Vagina (tissue), 2 donors: ENCODE results near the gene FOXC2. TPM values are rescaled to one million over a fixed set of nuclear protein-coding genes. Genes with fewer than 3 reads are reported as not detected.

ENCODE experiments used
- DNase-seq, 2 donors: peaks; one replicate each; pipeline ENCODE4 v3.0.0-alpha.2; 2017; ENCODE audit errors: extremely low spot score in 2 of 2
- H3K27ac ChIP-seq: fragments of 200-600 bp; sonication (generic); one replicate; pipeline ENCODE4 v1.5.1; 2019
- H3K27me3 ChIP-seq: fragments of 200-600 bp; sonication (generic); one replicate; pipeline ENCODE4 v1.5.1; 2019
- H3K36me3 ChIP-seq, 2 donors: fragments of 200-600 bp; sonication (generic); one replicate each; pipeline ENCODE4 v1.5.1; 2017 to 2019
- H3K4me1 ChIP-seq: fragments of 200-600 bp; sonication (generic); one replicate; pipeline ENCODE4 v1.5.1; 2019
- H3K4me3 ChIP-seq, 2 donors: fragments of 200-600 bp; sonication (generic); 1 replicate in 1 of 2; 2 replicates in 1 of 2; pipeline ENCODE4 v1.5.1; 2016 to 2019
- H3K9me3 ChIP-seq: fragments of 200-600 bp; sonication (generic); one replicate; pipeline ENCODE4 v1.5.1; 2019
- POLR2A ChIP-seq, 2 donors: fragments of 450-650 bp; IDR thresholded peaks; one replicate each; pipeline ENCODE4 v1.6.1; 2017; ENCODE audit warnings: antibody characterized with exemption in 2 of 2, mild to moderate bottlenecking in 2 of 2, moderate library complexity in 2 of 2
- POLR2AphosphoS5 ChIP-seq, 2 donors: sonication (generic); formaldehyde crosslinking; IDR thresholded peaks; one replicate each; pipeline ENCODE4 v1.9.0; 2017; ENCODE audit warnings: antibody characterized with exemption in 2 of 2, mild to moderate bottlenecking in 2 of 2, low read depth in 1 of 2; ENCODE audit not compliant: insufficient read depth in 1 of 2
- intact Hi-C: fragments of 100-400 bp; cut with DNase I; formaldehyde crosslinking; loops from one replicate; pipeline ENCODE4 v1.15.1; 2023
- total RNA-seq: library from RNA; depleted of rRNA; stranded (reverse); fragments of >200 nt; gene quantifications from one replicate; pipeline ENCODE4 v1.2.3, GENCODE V29; 2016
- TF ChIP-seq, protein P1 (sequence below), 3 experiments: fragments of 450-650 bp in 2 of 3; fragments of 200-600 bp in 1 of 3; sonication (generic) in 1 of 3; IDR thresholded peaks; one replicate each; pipeline ENCODE4 v1.5.1; 2017 to 2019; ENCODE audit warnings: antibody characterized with exemption in 3 of 3, mild to moderate bottlenecking in 2 of 3, moderate library complexity in 2 of 3

The FOXC2 gene
- total RNA-seq, 1 donor from 2014 or later = 2.7 TPM

DNA sequence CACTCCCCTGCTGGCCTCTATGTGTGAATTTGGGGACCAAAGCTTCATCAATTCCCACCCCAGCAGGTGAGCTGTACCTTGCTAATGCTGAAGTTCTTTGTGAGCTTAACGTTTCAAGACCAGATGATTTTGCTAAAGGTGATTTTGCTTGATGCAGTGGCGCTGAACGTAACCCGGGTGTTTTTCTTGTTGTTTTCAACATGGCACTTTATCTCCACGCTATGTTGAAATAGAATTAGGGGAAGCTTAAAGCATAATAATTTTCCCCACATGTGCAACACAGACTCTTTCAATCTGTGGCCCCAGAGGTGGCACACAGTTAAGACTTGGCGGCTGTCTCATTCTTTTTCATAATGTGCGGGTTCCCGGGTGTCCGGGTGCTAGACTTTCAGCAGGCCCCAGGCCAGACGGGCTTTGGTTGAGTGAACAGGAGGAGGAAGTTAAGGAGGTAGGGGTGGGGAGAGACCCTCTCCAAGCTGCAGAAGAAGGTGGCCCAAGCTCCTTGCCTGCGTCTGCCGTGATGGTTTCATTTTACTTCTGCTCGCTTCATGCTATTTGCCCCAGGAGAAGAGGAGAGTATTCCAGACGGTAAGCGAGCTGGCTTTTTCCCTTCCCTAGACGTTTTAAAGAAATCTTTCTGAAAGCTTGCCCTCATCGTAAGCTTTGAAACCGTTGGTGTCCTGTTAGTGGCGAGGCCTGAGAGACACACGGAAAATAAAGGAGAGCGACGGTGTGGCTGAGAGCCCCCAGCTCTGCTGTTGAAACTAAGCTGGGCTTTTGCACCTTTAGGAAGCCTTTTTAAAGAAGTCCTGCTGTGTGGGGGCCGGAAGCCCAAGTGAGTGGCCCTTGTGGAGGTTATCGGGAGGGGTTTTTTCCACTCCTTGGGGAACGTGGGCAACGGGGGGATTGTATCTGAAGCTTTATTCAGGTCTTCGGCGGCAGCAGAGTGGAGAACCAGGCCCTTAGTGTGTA, 4.2 kb downstream of the FOXC2 start:
- H3K4me3 ChIP-seq = no peak overlapping the region
- TF ChIP-seq POLR2AphosphoS5 (IDR thresholded peaks at IDR 0.05; ENCODE audit: insufficient read depth in 1 of 2, low read depth in 1 of 2) = no peak
- TF ChIP-seq, protein P1, sequence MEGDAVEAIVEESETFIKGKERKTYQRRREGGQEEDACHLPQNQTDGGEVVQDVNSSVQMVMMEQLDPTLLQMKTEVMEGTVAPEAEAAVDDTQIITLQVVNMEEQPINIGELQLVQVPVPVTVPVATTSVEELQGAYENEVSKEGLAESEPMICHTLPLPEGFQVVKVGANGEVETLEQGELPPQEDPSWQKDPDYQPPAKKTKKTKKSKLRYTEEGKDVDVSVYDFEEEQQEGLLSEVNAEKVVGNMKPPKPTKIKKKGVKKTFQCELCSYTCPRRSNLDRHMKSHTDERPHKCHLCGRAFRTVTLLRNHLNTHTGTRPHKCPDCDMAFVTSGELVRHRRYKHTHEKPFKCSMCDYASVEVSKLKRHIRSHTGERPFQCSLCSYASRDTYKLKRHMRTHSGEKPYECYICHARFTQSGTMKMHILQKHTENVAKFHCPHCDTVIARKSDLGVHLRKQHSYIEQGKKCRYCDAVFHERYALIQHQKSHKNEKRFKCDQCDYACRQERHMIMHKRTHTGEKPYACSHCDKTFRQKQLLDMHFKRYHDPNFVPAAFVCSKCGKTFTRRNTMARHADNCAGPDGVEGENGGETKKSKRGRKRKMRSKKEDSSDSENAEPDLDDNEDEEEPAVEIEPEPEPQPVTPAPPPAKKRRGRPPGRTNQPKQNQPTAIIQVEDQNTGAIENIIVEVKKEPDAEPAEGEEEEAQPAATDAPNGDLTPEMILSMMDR (IDR thresholded peaks at IDR 0.05) = no peak
- TF ChIP-seq POLR2A (IDR thresholded peaks at IDR 0.05) = no peak
- H3K9me3 ChIP-seq = no peaks in the 10 kb centered on the region
- H3K27ac ChIP-seq = no peak overlapping the region
- H3K27me3 ChIP-seq = no peaks in the 10 kb centered on the region
- peaks cover 15% of the 10 kb centered on the region for H3K4me1 ChIP-seq
- no peak for DNase-seq
- intact Hi-C loops = loop anchor here (5.0 kb wide), 1 partner anchor 186 kb away; no protein-coding TSS in a partner anchor
- H3K36me3 ChIP-seq = no peaks in the 10 kb centered on the region

DNA sequence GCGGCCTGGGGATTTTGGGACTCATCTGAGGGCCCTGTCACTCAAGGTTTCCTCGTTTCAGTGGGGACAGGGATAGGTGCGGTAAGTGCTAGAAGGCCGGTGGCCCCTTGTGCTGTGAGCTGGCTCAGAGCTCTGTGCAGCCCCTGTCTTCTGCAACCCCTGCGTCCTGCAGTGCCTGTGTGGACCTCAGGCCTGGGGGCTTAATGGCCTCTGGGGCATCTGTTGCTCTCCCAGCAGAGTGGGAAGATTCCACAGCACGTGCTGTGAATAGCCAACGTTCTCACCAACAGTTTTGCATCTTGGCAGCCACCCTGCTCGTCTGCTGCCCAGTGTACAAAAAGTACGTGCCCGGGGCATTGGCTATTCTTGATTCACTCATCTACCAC, 4.9 kb downstream of the FOXC2 start:
- H3K27me3 ChIP-seq = no peaks in the 10 kb centered on the region
- no peaks in the 10 kb centered on the region for H3K36me3 ChIP-seq
- no peak overlapping the region for H3K4me3 ChIP-seq
- intact Hi-C loops = loop anchor here (5.0 kb wide), 1 partner anchor 186 kb away; no protein-coding TSS in a partner anchor
- no peak overlapping the region for H3K27ac ChIP-seq
- no peak for DNase-seq
- TF ChIP-seq POLR2AphosphoS5 (IDR thresholded peaks at IDR 0.05; ENCODE audit: insufficient read depth in 1 of 2, low read depth in 1 of 2) (no peak), POLR2A (IDR thresholded peaks at IDR 0.05) (no peak)
- TF ChIP-seq, protein P1 (IDR thresholded peaks at IDR 0.05) = no peak
- H3K4me1 ChIP-seq = peaks cover 13% of the 10 kb centered on the region
- no peaks in the 10 kb centered on the region for H3K9me3 ChIP-seq

DNA sequence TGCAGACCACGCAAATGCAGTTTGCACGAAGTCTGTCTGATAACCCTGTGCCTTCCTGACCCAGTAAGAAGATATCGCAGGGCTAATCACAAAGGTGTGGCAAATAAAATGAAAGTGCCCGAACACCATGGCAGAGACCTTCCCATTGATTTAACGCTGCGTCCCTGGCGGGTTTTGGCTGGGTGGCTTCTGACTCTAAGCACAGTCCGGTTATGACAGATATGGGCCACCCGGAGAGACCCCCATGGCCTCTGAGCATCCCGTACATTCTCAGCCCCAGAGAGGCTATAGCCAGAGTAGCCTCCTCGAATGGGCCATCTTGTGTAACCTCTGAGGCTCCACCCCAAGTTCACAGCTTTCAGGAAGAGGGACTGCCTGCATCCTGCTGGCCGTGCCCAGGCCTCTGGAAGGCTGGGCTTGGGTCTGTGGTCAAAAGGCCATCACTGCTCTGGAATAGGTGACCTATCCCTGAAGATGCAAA, 5.5 kb downstream of the FOXC2 start:
- DNase-seq = no peak
- no peaks in the 10 kb centered on the region for H3K27me3 ChIP-seq

DNA sequence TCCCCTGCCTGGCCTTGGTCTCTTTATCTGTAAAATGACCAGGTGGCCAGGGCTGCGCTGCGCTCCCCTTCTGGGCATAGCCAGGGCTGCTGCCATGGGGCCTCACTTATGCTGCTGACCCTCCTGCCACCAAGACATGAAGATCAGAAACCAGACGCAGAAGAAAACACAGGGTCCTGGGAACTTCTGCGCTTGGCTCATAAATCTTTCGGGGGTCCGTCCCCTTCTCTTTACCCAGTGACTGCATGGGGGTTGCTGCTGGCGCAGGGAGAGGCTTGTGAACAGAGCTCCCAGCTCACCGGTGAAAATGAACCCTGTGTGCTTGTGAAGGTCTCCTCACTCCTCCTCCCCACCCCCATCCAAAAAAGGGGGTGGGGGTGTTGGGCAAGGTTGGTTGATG, 6.0 kb downstream of the FOXC2 start:
- Histone ChIP-seq H3K36me3 (no peaks in the 10 kb centered on the region), H3K4me1 (peaks cover 14% of the 10 kb centered on the region), H3K27me3 (no peaks in the 10 kb centered on the region), H3K4me3 (no peak overlapping the region), H3K27ac (no peak overlapping the region), H3K9me3 (no peaks in the 10 kb centered on the region)
- intact Hi-C loops = loop anchor here (5.0 kb wide), 1 partner anchor 185 kb away; no protein-coding TSS in a partner anchor
- TF ChIP-seq, protein P1 (IDR thresholded peaks at IDR 0.05) = no peak
- no peak for DNase-seq

More for the DNA sequence above, 5.5 kb downstream of the FOXC2 start:
- TF ChIP-seq, protein P1 (IDR thresholded peaks at IDR 0.05) = no peak
- TF ChIP-seq POLR2A (IDR thresholded peaks at IDR 0.05) (no peak), POLR2AphosphoS5 (IDR thresholded peaks at IDR 0.05; ENCODE audit: insufficient read depth in 1 of 2, low read depth in 1 of 2) (no peak)
- Histone ChIP-seq H3K36me3 (no peaks in the 10 kb centered on the region), H3K27ac (no peak overlapping the region), H3K9me3 (no peaks in the 10 kb centered on the region), H3K4me3 (no peak overlapping the region), H3K4me1 (peaks cover 14% of the 10 kb centered on the region)
- intact Hi-C loops = loop anchor here (5.0 kb wide), 1 partner anchor 185 kb away; no protein-coding TSS in a partner anchor

DNA sequence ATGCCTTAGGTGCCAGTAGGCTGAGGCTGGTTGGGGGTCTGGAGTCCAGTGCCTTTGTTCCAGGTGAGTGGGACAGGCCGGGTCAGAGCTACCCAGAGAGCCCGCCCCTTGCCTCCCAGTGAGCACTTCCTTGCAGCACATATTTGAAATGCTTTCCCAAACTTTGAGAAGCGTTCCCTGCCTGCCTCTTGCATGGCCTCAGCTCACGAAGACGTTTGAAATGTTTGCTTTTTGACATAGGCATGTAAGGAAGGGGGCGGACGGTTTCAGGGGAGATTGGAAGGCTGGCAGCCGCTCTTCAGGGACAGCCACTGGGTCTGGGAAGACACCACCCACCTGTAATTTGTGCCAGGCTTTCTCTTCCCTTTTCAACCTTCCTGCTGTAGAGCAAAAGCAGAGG, 6.6 kb downstream of the FOXC2 start:
- intact Hi-C loops = loop anchor here (5.0 kb wide), 1 partner anchor 184 kb away; no protein-coding TSS in a partner anchor

More for the DNA sequence above, 6.6 kb downstream of the FOXC2 start:
- no peak overlapping the region for H3K4me3 ChIP-seq
- H3K27me3 ChIP-seq = no peaks in the 10 kb centered on the region
- no peaks in the 10 kb centered on the region for H3K36me3 ChIP-seq
- TF ChIP-seq, protein P1 (IDR thresholded peaks at IDR 0.05) = no peak
- H3K27ac ChIP-seq = no peak overlapping the region
- no peak for DNase-seq
- no peaks in the 10 kb centered on the region for H3K9me3 ChIP-seq
- peaks cover 14% of the 10 kb centered on the region for H3K4me1 ChIP-seq
